ENCODE measurements around the gene IP6K1. TPM values are rescaled to one million over a fixed set of nuclear protein-coding genes. Genes with fewer than 3 reads are reported as not detected.
"Not testable (repeated sequence)": the region's sequence is repeated elsewhere in the genome, so short reads cannot be mapped to it uniquely, and the experiment has no call there.

Gene IP6K1
- total RNA-seq, 2 experiments from 2014 or later = 27.4 to 30.9 TPM

- ChIA-PET POLR2A (interaction anchor here (0.6 to 1.0 kb wide), 2 partner anchors 11 to 585 kb away, joined by 4 to 5 read pairs; no protein-coding TSS in a partner anchor), CTCF (ENCODE audit: unreplicated experiment) (no interaction called here)
- H3K36me3 ChIP-seq (ENCODE audit: insufficient read depth, low read length) = peaks cover 38% of the 10 kb centered on the region
- intact Hi-C loops (cut with micrococcal nuclease; ENCODE audit: unreplicated experiment) = no loop called here
- H3K9me2 ChIP-seq (ENCODE audit: insufficient read depth, low read length) = no peaks in the 10 kb centered on the region
- H3K27ac ChIP-seq (ENCODE audit: low read depth, low read length, poor library complexity, severe bottlenecking) = no peak overlapping the region
- H3K4me2 ChIP-seq (ENCODE audit: low read length) = no peak overlapping the region
- TF ChIP-seq EZH2phosphoT487 (IDR thresholded peaks at IDR 0.05; ENCODE audit: borderline replicate concordance, low read depth, low read length) = no peak
- TF ChIP-seq, protein P1, sequence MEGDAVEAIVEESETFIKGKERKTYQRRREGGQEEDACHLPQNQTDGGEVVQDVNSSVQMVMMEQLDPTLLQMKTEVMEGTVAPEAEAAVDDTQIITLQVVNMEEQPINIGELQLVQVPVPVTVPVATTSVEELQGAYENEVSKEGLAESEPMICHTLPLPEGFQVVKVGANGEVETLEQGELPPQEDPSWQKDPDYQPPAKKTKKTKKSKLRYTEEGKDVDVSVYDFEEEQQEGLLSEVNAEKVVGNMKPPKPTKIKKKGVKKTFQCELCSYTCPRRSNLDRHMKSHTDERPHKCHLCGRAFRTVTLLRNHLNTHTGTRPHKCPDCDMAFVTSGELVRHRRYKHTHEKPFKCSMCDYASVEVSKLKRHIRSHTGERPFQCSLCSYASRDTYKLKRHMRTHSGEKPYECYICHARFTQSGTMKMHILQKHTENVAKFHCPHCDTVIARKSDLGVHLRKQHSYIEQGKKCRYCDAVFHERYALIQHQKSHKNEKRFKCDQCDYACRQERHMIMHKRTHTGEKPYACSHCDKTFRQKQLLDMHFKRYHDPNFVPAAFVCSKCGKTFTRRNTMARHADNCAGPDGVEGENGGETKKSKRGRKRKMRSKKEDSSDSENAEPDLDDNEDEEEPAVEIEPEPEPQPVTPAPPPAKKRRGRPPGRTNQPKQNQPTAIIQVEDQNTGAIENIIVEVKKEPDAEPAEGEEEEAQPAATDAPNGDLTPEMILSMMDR (conservative IDR thresholded peaks at IDR 0.05; ENCODE audit: low read length) = no peak
- no peaks in the 10 kb centered on the region for H4K20me1 ChIP-seq (ENCODE audit: insufficient read depth, low read length)
- no peak for DNase-seq (ENCODE audit: low spot score)
- H3K4me1 ChIP-seq (ENCODE audit: insufficient read depth, low read length, poor library complexity, severe bottlenecking) = peaks cover 6% of the 10 kb centered on the region
- H3K4me3 ChIP-seq (ENCODE audit: low read depth, low read length, poor library complexity, severe bottlenecking) = no peak overlapping the region
- BruUV-seq (replicated peaks) = no TSS peak
- no peaks in the 10 kb centered on the region for H3K9me3 ChIP-seq (ENCODE audit: low read length)
- H2AFZ ChIP-seq (ENCODE audit: low read length) = no peak overlapping the region
- peaks cover 24% of the 10 kb centered on the region; the same call in 1 of the 2 replicates for H3K79me2 ChIP-seq (ENCODE audit: insufficient read depth, low read depth, low read length)
Observed at GRCh38 chr3:49780080-49780974, 6.0 kb downstream of the IP6K1 start.

- H3K27ac ChIP-seq (ENCODE audit: low read depth, low read length, poor library complexity, severe bottlenecking) = no peak overlapping the region
- DNase-seq (ENCODE audit: low spot score) = no peak
- no peak overlapping the region for H3K4me3 ChIP-seq (ENCODE audit: low read depth, low read length, poor library complexity, severe bottlenecking)
- peaks cover 35% of the 10 kb centered on the region for H3K36me3 ChIP-seq (ENCODE audit: insufficient read depth, low read length)
- intact Hi-C loops (cut with micrococcal nuclease; ENCODE audit: unreplicated experiment) = no loop called here
- POLR2A ChIA-PET = interaction anchor here (0.6 to 1.0 kb wide), 2 partner anchors 10 to 585 kb away, joined by 4 to 5 read pairs; no protein-coding TSS in a partner anchor
- CTCF ChIA-PET (ENCODE audit: unreplicated experiment) = no interaction called here
- H3K9me3 ChIP-seq (ENCODE audit: low read length) = no peaks in the 10 kb centered on the region
- BruUV-seq (replicated peaks) = TSS peak; percentile 31
- no peaks in the 10 kb centered on the region for H4K20me1 ChIP-seq (ENCODE audit: insufficient read depth, low read length)
- no peak overlapping the region for H3K4me2 ChIP-seq (ENCODE audit: low read length)
- TF ChIP-seq, protein P1 (conservative IDR thresholded peaks at IDR 0.05; ENCODE audit: low read length) = no peak
- TF ChIP-seq EZH2phosphoT487 (IDR thresholded peaks at IDR 0.05; ENCODE audit: borderline replicate concordance, low read depth, low read length) = no peak
- no peaks in the 10 kb centered on the region for H3K9me2 ChIP-seq (ENCODE audit: insufficient read depth, low read length)
- H3K79me2 ChIP-seq (ENCODE audit: insufficient read depth, low read depth, low read length) = peaks cover 22% of the 10 kb centered on the region
- no peak overlapping the region for H2AFZ ChIP-seq (ENCODE audit: low read length)
- H3K4me1 ChIP-seq (ENCODE audit: insufficient read depth, low read length, poor library complexity, severe bottlenecking) = no peaks in the 10 kb centered on the region
Observed at GRCh38 chr3:49779358-49780079, 6.8 kb downstream of the IP6K1 start.

GRCh38 chr3:49776101-49776500 is 10.2 kb downstream of the IP6K1 start:
- BruUV-seq (replicated peaks); H2AFZ ChIP-seq (ENCODE audit: low read length); DNase-seq (ENCODE audit: low spot score); H4K20me1 ChIP-seq (ENCODE audit: insufficient read depth, low read length); H3K4me2 ChIP-seq (ENCODE audit: low read length); POLR2A ChIA-PET; intact Hi-C loops (cut with micrococcal nuclease; ENCODE audit: unreplicated experiment); H3K4me1 ChIP-seq (ENCODE audit: insufficient read depth, low read length, poor library complexity, severe bottlenecking); H3K9me3 ChIP-seq (ENCODE audit: low read length); CTCF ChIA-PET (ENCODE audit: unreplicated experiment); H3K27ac ChIP-seq (ENCODE audit: low read depth, low read length, poor library complexity, severe bottlenecking); H3K9me2 ChIP-seq (ENCODE audit: insufficient read depth, low read length); H3K4me3 ChIP-seq (ENCODE audit: low read depth, low read length, poor library complexity, severe bottlenecking): not testable (repeated sequence)
- Histone ChIP-seq H3K36me3 (ENCODE audit: insufficient read depth, low read length) (peaks cover 15% of the 10 kb centered on the region; the same call in 1 of the 2 replicates), H3K79me2 (ENCODE audit: insufficient read depth, low read depth, low read length) (peaks cover 30% of the 10 kb centered on the region)
